ENCODE data around the gene EVA1A. TPM values are rescaled to one million over a fixed set of nuclear protein-coding genes. Genes with fewer than 3 reads are reported as not detected.

Gene EVA1A
- total and polyA plus RNA-seq, 2 of the 8 experiments (the other 6 are each of a cell fraction or from before 2014, with no cell fraction given) = 2.4 to 4.3 TPM

- Histone ChIP-seq H3K23ac (ENCODE audit: insufficient read length) (no peak overlapping the region), H2BK120ac (replicated peaks; ENCODE audit: low read depth, low read length) (no peak overlapping the region), H4K91ac (replicated peaks; ENCODE audit: insufficient read length, low read length) (no peak overlapping the region), H2BK15ac (ENCODE audit: low read length) (no peak overlapping the region), H3K23me2 (ENCODE audit: low read depth, low read length) (peaks cover 11% of the 10 kb centered on the region; the same call in 1 of the 2 replicates), H3K79me2 (ENCODE audit: control insufficient read depth in 1 of 2, insufficient read depth in 2 of 2, low read length in 2 of 2) (no peaks in the 10 kb centered on the region), H3K4ac (replicated peaks; ENCODE audit: insufficient read length, low read depth, low read length) (no peak overlapping the region), H4K20me1 (replicated peaks in 1 of 2; ENCODE audit: control insufficient read depth in 1 of 2, insufficient read depth in 2 of 2, low read length in 2 of 2) (no peaks in the 10 kb centered on the region), H4K8ac (ENCODE audit: extremely low read depth, insufficient read depth, low read length) (no peak overlapping the region), H3K9me3 (ENCODE audit: insufficient read depth in 2 of 2, low read depth in 1 of 2, low read length in 1 of 2) (no peaks in the 10 kb centered on the region), H4K5ac (ENCODE audit: insufficient read length, low read depth, low read length) (no peak overlapping the region), H3K27ac (ENCODE audit: low read depth, low read length) (no peak overlapping the region), H3K79me1 (ENCODE audit: low read depth, low read length) (no peaks in the 10 kb centered on the region; the same call in 1 of the 2 replicates), H3K36me3 (ENCODE audit: control insufficient read depth in 2 of 4, insufficient read depth in 4 of 4, low read length in 3 of 4) (no peaks in the 10 kb centered on the region), H3K14ac (ENCODE audit: insufficient read length) (no peak overlapping the region), H2BK5ac (ENCODE audit: low read depth, low read length) (no peak overlapping the region), H2BK12ac (ENCODE audit: low read depth, low read length) (no peak overlapping the region), H3K4me3 (ENCODE audit: extremely low read depth in 1 of 4, insufficient read depth in 2 of 4, low read depth in 3 of 4, low read length in 4 of 4) (peak overlapping the region; percentile 54 to 84 (median 71); a peak in 7 of 8 replicates), H3K56ac (replicated peaks; ENCODE audit: insufficient read length, low read depth, low read length) (no peak overlapping the region), H2AK5ac (ENCODE audit: low read depth, low read length) (no peak overlapping the region), H2AFZ (ENCODE audit: low read length) (peak overlapping the region; percentile 81), H2BK20ac (ENCODE audit: low read length) (no peak overlapping the region), H3K27me3 (replicated peaks in 1 of 4; ENCODE audit: control insufficient read depth in 3 of 4, extremely low read depth in 1 of 4, insufficient read depth in 3 of 4, low read length in 3 of 4) (peaks cover 0 to 26% (median 11%) of the 10 kb centered on the region in 4 experiments; a peak in 5 of 7 replicates), H3K9ac (replicated peaks in 1 of 4; ENCODE audit: extremely low read depth in 1 of 4, low read depth in 3 of 4, low read length in 3 of 4) (no peak overlapping the region), H3K4me2 (ENCODE audit: insufficient read depth in 1 of 2, low read depth in 2 of 2, low read length in 2 of 2) (peak overlapping the region; percentile 71 to 74), H3K4me1 (replicated peaks in 1 of 4; ENCODE audit: control insufficient read depth in 3 of 4, insufficient read depth in 4 of 4, low read length in 3 of 4) (peaks cover 0 to 11% (median 6%) of the 10 kb centered on the region in 4 experiments; a peak in 5 of 7 replicates), H3K18ac (ENCODE audit: extremely low read depth, low read length) (no peak overlapping the region)
- whole genome bisulfite sequencing, 2 experiments (ENCODE audit: extremely low coverage in 1 of 2, insufficient coverage in 1 of 2, insufficient read length in 1 of 2, insufficient replicate concordance in 2 of 2, low coverage in 1 of 2, low lambda C conversion rate in 2 of 2, missing lambda C conversion rate in 1 of 2) = 17% methylated on average over 8 of the region's 8 CpGs; no CpG with 5 or more reads in 1 of the 2 experiments
- DNase-seq (ENCODE audit: low read depth in 1 of 2, low spot score in 2 of 2) (no peak), FAIRE-seq (no peak)
- POLR2A ChIA-PET (ENCODE audit: partially characterized antibody) = interaction anchor here (0.8 kb wide), 1 partner anchor 10 kb away, joined by 3 read pairs; no protein-coding TSS in a partner anchor
- CTCF ChIA-PET (ENCODE audit: partially characterized antibody) = interaction anchor here (0.9 to 3.0 kb wide), 8 partner anchors 19 to 214 kb away, joined by 3 to 17 read pairs (median 3); no protein-coding TSS in a partner anchor
- TF ChIP-seq RFX5 (IDR thresholded peaks at IDR 0.05; ENCODE audit: borderline replicate concordance, low read depth, low read length) (no peak), CHD2 (IDR thresholded peaks at IDR 0.05; ENCODE audit: low read length) (no peak), GTF2F1 (IDR thresholded peaks at IDR 0.05; ENCODE audit: borderline replicate concordance, low read depth, low read length) (no peak), BRCA1 (IDR thresholded peaks at IDR 0.05; ENCODE audit: low read depth, low read length) (no peak), SP2 (IDR thresholded peaks at IDR 0.05; ENCODE audit: low read length) (no peak), CBX5 (IDR thresholded peaks at IDR 0.05; ENCODE audit: low read depth, low read length) (no peak), RBBP5 (IDR thresholded peaks at IDR 0.05; ENCODE audit: borderline replicate concordance, low read depth, low read length) (no peak), CTBP2 (IDR thresholded peaks at IDR 0.05; ENCODE audit: borderline replicate concordance, insufficient read depth, insufficient read length, low read length) (no peak), EP300 (IDR thresholded peaks at IDR 0.05; ENCODE audit: borderline replicate concordance in 1 of 2, low read depth in 2 of 2, low read length in 2 of 2) (no peak), TCF12 (IDR thresholded peaks at IDR 0.05; ENCODE audit: low read depth, low read length) (no peak), HDAC2 (IDR thresholded peaks at IDR 0.05; ENCODE audit: borderline replicate concordance in 1 of 2, low read depth in 2 of 2, low read length in 2 of 2) (no peak), HDAC6 (IDR thresholded peaks at IDR 0.05; ENCODE audit: low read depth, low read length) (no peak), TAF1 (IDR thresholded peaks at IDR 0.05; ENCODE audit: low read depth, low read length) (no peak), POU5F1 (IDR thresholded peaks at IDR 0.05; ENCODE audit: low read depth, low read length) (no peak), SP4 (IDR thresholded peaks at IDR 0.05; ENCODE audit: low read length) (no peak)
Observed at GRCh38 chr2:75559680-75560021, 1.1 kb downstream of the EVA1A start.

Measured in H1 (cell line).